ENCODE data around the gene S100A9.
"Not testable (repeated sequence)": the region's sequence is repeated elsewhere in the genome, so short reads cannot be mapped to it uniquely, and the experiment has no call there.

Gene S100A9

GRCh38 chr1:153405825-153406599 lies 48.4 kb downstream of the S100A9 start:
- DNase-seq (ENCODE audit: low read depth in 2 of 2): not testable (repeated sequence)

- DNase-seq (ENCODE audit: low read depth in 2 of 2): not testable (repeated sequence)
Measured at GRCh38 chr1:153407274-153407673, 49.6 kb downstream of the S100A9 start.

Data from stimulated activated CD4-positive, alpha-beta T cell treated with anti-CD3 and anti-CD28 coated beads, Interleukin-1b, Interleukin-23, amount 100 ng/mL, for 1 hour (primary cell).